SK-N-MC (cell line): ENCODE data around the gene ICOSLG.
"Not testable (repeated sequence)": the region's sequence is repeated elsewhere in the genome, so short reads cannot be mapped to it uniquely, and the experiment has no call there.

Experiments used
- DNase-seq: peaks from one replicate; pipeline ENCODE4 v3.0.0-alpha.2; 2011; ENCODE audit warnings: low read depth, low spot score
- H3K27ac ChIP-seq: fragments of 200-600 bp; sonication (generic); 2 replicates; pipeline ENCODE4 v1.5.1; 2016; ENCODE audit warnings: mixed run types
- H3K36me3 ChIP-seq: fragments of 200-600 bp; sonication (generic); 2 replicates; pipeline ENCODE4 v1.6.1; 2017; ENCODE audit warnings: antibody characterized with exemption, low read length, mixed read lengths; ENCODE audit not compliant: insufficient read depth
- H3K4me3 ChIP-seq: fragments of 200-600 bp; sonication (generic); 2 replicates; pipeline ENCODE4 v1.5.1; 2016
- H3K9ac ChIP-seq: fragments of 200-600 bp; sonication (generic); 2 replicates; pipeline ENCODE4 v1.8.0; 2017; ENCODE audit warnings: mixed run types, mixed read lengths; ENCODE audit not compliant: insufficient read length
- H3K9me3 ChIP-seq: fragments of 200-600 bp; sonication (generic); 2 replicates; pipeline ENCODE4 v1.6.1; 2017; ENCODE audit warnings: low read depth, mild to moderate bottlenecking, antibody characterized with exemption, low read length, moderate library complexity, mixed read lengths
- EZH2 ChIP-seq: fragments of 200-600 bp; sonication (generic); IDR thresholded peaks from one replicate; pipeline ENCODE4 v1.6.1; 2017; ENCODE audit warnings: antibody characterized with exemption
- FOXP2 ChIP-seq: optimal IDR thresholded peaks from 2 replicates; pipeline ENCODE3; 2011; ENCODE audit warnings: mild to moderate bottlenecking, moderate library complexity; ENCODE audit not compliant: insufficient read depth; ENCODE audit errors: extremely low read length, control extremely low read depth
- POLR2AphosphoS5 ChIP-seq: IDR thresholded peaks from 2 replicates; pipeline ENCODE4 v1.6.1; 2012; ENCODE audit warnings: mild to moderate bottlenecking, low read depth, low read length, borderline replicate concordance

The ICOSLG gene

GRCh38 chr21:44259082-44259705 is 18.5 kb upstream of the ICOSLG start:
- no peaks in the 10 kb centered on the region for H3K36me3 ChIP-seq
- no peak overlapping the region for H3K27ac ChIP-seq
- DNase-seq, result no peak

DNA sequence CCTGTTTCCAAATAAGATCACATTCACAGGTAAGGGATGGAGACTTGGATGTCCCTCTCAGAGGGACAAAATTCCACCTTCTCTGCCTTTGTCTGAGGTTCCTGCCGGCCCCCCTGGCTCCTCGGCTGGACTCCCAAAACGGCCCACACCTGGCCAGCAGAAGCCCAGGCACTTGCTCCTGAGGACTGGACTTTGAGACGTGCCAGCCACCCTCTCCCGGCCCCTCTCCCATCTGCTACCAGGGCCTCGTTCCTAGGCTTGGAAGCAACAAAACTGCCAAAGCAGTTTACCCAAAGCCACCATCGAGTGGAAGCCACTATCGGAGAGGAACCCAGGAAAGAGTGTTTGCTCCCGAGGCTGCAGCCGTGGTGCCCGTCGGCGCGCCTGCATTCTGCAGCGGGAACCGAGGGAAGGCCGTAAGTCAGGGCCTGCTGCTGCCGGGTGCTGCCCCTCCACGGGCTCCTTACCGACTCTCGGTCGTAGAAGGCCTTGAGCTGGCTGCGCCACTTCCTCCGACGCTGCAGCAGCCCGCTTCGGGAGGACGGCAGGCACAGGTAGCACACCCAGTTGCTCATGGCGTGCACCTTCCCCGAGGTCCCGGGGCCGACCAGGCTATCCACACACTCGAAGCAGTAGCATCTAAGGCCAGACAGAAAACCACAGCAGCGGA is 17.4 kb upstream of the ICOSLG start:
- no peak for DNase-seq
- no peaks in the 10 kb centered on the region for H3K9me3 ChIP-seq
- no peak overlapping the region for H3K4me3 ChIP-seq
- H3K9ac ChIP-seq, result no peak overlapping the region
- H3K27ac ChIP-seq, result no peak overlapping the region
- no peaks in the 10 kb centered on the region for H3K36me3 ChIP-seq
- TF ChIP-seq POLR2AphosphoS5 (no peak), FOXP2 (no peak), EZH2 (no peak)

More at GRCh38 chr21:44259082-44259705, 18.5 kb upstream of the ICOSLG start:
- H3K9ac ChIP-seq, result no peak overlapping the region
- TF ChIP-seq POLR2AphosphoS5 (no peak), FOXP2 (no peak), EZH2 (no peak)
- H3K4me3 ChIP-seq, result no peak overlapping the region
- no peaks in the 10 kb centered on the region for H3K9me3 ChIP-seq

DNA sequence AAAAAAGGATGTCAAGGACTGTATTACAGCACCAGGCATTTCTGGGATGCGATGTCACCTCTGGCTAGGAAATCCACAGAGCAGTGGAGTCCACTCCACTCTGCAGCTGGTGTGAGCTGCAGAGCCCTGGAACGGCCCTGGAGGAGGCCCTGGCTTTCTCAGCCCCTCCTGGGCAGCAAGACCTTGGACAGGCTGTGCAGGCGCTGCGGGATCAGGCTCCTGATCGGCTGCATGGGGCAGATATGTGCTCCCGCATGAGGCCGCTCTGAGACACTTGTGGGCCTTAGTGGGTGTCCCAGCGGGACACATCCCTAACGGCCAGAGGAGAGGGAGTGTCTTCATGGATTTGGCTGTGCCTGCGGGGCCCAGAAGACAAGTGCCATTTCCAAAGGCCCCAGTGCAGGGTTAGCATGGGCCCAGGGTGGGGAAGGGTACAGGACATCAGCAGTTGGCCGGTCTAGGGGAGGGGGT is 14.8 kb upstream of the ICOSLG start:
- Histone ChIP-seq H3K27ac (no peak overlapping the region), H3K36me3 (no peaks in the 10 kb centered on the region), H3K9me3 (no peaks in the 10 kb centered on the region), H3K9ac (no peak overlapping the region), H3K4me3 (no peak overlapping the region)
- no peak for DNase-seq
- no peak for TF ChIP-seq FOXP2
- no peak for TF ChIP-seq EZH2
- TF ChIP-seq POLR2AphosphoS5, result no peak

- H3K36me3 ChIP-seq, result no peaks in the 10 kb centered on the region
- H3K4me3 ChIP-seq, result no peak overlapping the region
- no peaks in the 10 kb centered on the region for H3K9me3 ChIP-seq
- no peak overlapping the region for H3K27ac ChIP-seq
- TF ChIP-seq FOXP2, result no peak
- no peak for TF ChIP-seq EZH2
- TF ChIP-seq POLR2AphosphoS5, result no peak
- no peak for DNase-seq
- H3K9ac ChIP-seq, result no peak overlapping the region
These were observed 13.3 kb upstream of the ICOSLG start for GRCh38 chr21:44253832-44254710.

DNA sequence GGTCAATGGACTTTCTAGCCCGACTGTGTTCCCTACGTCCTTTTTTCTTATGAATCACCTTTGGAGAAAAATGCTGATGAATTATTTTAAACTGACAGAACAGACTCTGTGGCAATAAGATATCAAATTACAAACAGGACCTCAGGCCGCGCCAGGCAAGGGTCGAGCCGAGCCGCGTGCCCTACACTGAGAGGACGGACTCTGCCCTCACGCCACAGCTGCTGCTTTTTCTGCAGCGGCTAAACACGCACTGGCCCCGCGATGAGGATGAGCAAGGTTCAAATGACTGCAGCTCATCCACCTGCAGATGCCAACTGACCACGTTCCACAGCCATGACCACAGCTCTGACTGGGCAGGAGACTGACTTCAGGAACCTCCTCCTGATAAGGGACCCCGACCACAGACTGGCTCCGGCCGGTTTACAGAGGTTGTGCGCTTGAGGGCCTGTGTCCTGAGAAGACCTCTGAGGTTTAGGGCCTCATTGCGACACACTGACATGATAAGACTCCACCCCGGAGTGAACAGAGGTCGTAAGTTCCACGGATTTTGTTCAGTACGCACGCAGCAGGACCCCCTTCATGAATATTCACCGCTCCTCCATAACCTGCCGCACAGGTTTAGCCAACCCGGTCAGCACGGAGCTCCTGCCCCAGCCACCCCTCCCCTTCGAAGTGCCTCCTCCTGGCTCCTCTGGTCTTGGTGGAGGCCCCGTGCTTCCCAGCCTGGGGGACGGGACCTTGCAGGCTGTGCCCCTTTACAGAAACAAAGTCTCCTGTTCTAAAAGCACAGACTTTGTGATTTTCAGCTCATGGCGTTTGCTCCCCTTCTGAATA is 8.7 kb upstream of the ICOSLG start:
- H3K4me3 ChIP-seq, H3K36me3 ChIP-seq, H3K27ac ChIP-seq, H3K9ac ChIP-seq, DNase-seq, H3K9me3 ChIP-seq: not testable (repeated sequence)

DNA sequence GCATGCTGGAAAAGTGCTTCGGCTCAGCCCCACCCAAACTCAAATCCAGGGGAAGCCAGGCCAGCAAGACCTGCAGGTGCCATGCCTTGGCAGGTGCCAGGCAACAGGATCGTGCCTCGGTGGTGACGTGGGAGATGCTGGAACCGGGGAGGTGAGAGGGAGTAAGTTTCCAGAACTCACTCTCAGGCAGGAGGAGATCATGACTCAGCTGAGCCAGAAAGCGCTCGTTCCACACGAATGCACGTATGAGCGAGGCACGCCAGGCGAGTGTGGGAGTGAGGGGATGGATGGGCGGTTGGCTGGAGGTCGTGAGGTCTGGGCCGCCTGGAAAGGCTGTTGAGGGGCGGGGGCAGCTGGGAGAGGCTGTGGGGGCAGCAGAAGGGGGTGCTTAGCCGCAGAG is 7.2 kb upstream of the ICOSLG start:
- H3K36me3 ChIP-seq, H3K4me3 ChIP-seq, H3K9me3 ChIP-seq, H3K27ac ChIP-seq, DNase-seq, H3K9ac ChIP-seq: not testable (repeated sequence)

- not testable (repeated sequence) for H3K27ac ChIP-seq, H3K9ac ChIP-seq, H3K9me3 ChIP-seq, H3K4me3 ChIP-seq, DNase-seq, H3K36me3 ChIP-seq
These were observed 3.2 kb upstream of the ICOSLG start for GRCh38 chr21:44243980-44244379.

- not testable (repeated sequence) for H3K27ac ChIP-seq, H3K9ac ChIP-seq, DNase-seq
These were observed 538 bp upstream of the ICOSLG start for GRCh38 chr21:44241281-44241680.

DNA sequence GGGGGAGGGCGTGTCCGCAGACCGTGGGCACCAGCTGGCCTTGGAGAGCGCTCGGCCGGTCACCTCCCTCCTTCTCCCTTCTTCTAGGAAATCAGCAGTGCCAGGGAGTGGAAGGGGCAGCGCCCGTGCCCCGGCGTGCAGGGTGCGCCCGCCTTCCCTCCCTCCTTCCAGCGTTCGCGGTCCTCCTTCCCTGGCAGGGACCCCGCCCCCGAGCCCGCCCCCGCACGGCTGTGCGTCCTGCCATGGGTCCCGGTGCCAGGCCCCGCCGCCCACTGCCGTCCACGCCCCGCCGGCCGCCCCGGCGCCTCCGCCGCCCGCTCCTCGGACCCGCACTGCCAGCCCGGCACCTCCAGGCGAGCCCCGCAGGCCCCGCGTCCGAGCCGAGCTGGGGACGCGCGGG is 390 bp downstream of the ICOSLG start:
- H3K9me3 ChIP-seq, DNase-seq, H3K4me3 ChIP-seq, H3K9ac ChIP-seq, H3K36me3 ChIP-seq, H3K27ac ChIP-seq: not testable (repeated sequence)

More at GRCh38 chr21:44241281-44241680, 538 bp upstream of the ICOSLG start:
- not testable (repeated sequence) for H3K9me3 ChIP-seq, H3K4me3 ChIP-seq, H3K36me3 ChIP-seq

DNA sequence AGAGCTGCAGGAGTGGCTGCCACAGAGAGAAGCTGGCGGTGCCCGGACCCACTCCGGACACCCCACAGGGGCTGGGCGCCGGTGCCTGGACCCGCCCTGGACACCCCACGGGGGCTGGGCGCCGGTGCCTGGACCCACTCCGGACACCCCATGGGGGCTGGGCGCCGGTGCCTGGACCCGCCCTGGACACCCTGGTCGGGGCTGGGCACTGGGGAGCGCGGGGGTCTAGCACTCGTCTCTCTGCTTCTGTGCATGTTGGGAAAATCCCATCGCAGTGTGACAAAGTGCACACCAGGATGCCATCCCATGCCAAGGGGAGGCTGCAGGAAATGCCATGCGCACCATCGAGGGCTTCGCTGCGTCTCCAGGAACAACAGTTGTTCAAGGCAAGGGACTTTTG is 11.2 kb downstream of the ICOSLG start:
- H3K27ac ChIP-seq, H3K4me3 ChIP-seq, H3K9me3 ChIP-seq, H3K9ac ChIP-seq, DNase-seq, H3K36me3 ChIP-seq: not testable (repeated sequence)

- H3K9ac ChIP-seq, H3K9me3 ChIP-seq, H3K36me3 ChIP-seq, H3K4me3 ChIP-seq, H3K27ac ChIP-seq, DNase-seq: not testable (repeated sequence)
These were observed 12.6 kb downstream of the ICOSLG start for GRCh38 chr21:44228109-44228508.

- H3K4me3 ChIP-seq, DNase-seq, H3K36me3 ChIP-seq, H3K9me3 ChIP-seq, H3K9ac ChIP-seq, H3K27ac ChIP-seq: not testable (repeated sequence)
These were observed 13.1 kb downstream of the ICOSLG start for GRCh38 chr21:44227614-44228013.
